ENCODE measurements around the gene TBL1X. TPM values are rescaled to one million over a fixed set of nuclear protein-coding genes. Genes with fewer than 3 reads are reported as not detected.

The TBL1X gene
- total and polyA plus RNA-seq, 2 of the 8 experiments (the other 6 are each of a cell fraction or from before 2014, with no cell fraction given) = 13.3 to 25.6 TPM

DNA sequence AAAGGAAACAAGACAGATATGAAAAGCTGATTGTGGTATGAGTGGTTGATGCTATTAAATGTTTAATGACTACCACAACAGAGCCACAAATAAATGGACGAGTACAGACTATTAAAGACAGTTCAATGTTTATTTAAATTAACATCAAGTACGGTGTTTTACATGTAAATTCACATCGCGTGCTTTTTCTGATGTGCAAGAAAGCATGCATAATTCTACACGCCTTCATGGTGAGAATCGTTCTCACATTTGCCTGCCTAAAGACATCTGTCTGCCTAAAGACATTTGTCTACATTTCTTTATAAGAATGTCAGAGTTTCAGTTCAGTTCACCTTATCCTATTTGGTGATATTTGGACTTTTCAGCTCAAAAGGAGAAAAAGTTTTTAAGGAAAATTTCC lies 308.1 kb downstream of the TBL1X start:
- H3K27ac ChIP-seq (ENCODE audit: low read depth, low read length) = no peak overlapping the region
- WGBS, 2 experiments (ENCODE audit: extremely low coverage in 1 of 2, insufficient coverage in 1 of 2, insufficient read length in 1 of 2, insufficient replicate concordance in 2 of 2, low coverage in 1 of 2, low lambda C conversion rate in 2 of 2, missing lambda C conversion rate in 1 of 2) = 90% methylated on average over 6 of the region's 6 CpGs; no CpG with 5 or more reads in 1 of the 2 experiments
- peaks cover 2 to 3% of the 10 kb centered on the region in 2 experiments for H4K20me1 ChIP-seq (replicated peaks in 1 of 2; ENCODE audit: control insufficient read depth in 1 of 2, insufficient read depth in 2 of 2, low read length in 2 of 2)
- no peak overlapping the region for H2AK5ac ChIP-seq (ENCODE audit: low read depth, low read length)
- peaks cover 0 to 3% (median 0%) of the 10 kb centered on the region in 4 experiments; a peak in 1 of 7 replicates for H3K4me1 ChIP-seq (replicated peaks in 1 of 4; ENCODE audit: control insufficient read depth in 3 of 4, insufficient read depth in 4 of 4, low read length in 3 of 4)
- no peak overlapping the region for H2BK120ac ChIP-seq (replicated peaks; ENCODE audit: low read depth, low read length)
- H3K9me3 ChIP-seq (ENCODE audit: insufficient read depth in 2 of 2, low read depth in 1 of 2, low read length in 1 of 2) = no peaks in the 10 kb centered on the region
- no peak overlapping the region for H3K56ac ChIP-seq (replicated peaks; ENCODE audit: insufficient read length, low read depth, low read length)
- H3K14ac ChIP-seq (ENCODE audit: insufficient read length) = no peak overlapping the region
- FAIRE-seq = no peak
- no peaks in the 10 kb centered on the region for H3K79me1 ChIP-seq (ENCODE audit: low read depth, low read length)
- H3K9ac ChIP-seq (replicated peaks in 1 of 4; ENCODE audit: extremely low read depth in 1 of 4, low read depth in 3 of 4, low read length in 3 of 4) = no peak overlapping the region
- no peaks in the 10 kb centered on the region for H3K27me3 ChIP-seq (replicated peaks in 1 of 4; ENCODE audit: control insufficient read depth in 3 of 4, extremely low read depth in 1 of 4, insufficient read depth in 3 of 4, low read length in 3 of 4)
- no peak overlapping the region for H3K4me2 ChIP-seq (ENCODE audit: insufficient read depth in 1 of 2, low read depth in 2 of 2, low read length in 2 of 2)
- H4K91ac ChIP-seq (replicated peaks; ENCODE audit: insufficient read length, low read length) = no peak overlapping the region
- no peak overlapping the region for H3K4me3 ChIP-seq (ENCODE audit: extremely low read depth in 1 of 4, insufficient read depth in 2 of 4, low read depth in 3 of 4, low read length in 4 of 4)
- no peak for DNase-seq (ENCODE audit: low read depth in 1 of 2, low spot score in 2 of 2)
- no peak overlapping the region for H3K18ac ChIP-seq (ENCODE audit: extremely low read depth, low read length)
- H2BK12ac ChIP-seq (ENCODE audit: low read depth, low read length) = no peak overlapping the region
- CTCF ChIA-PET (ENCODE audit: partially characterized antibody) = interaction anchor here (0.7 kb wide), 1 partner anchor 8 kb away, joined by 5 read pairs; no protein-coding TSS in a partner anchor
- H3K4ac ChIP-seq (replicated peaks; ENCODE audit: insufficient read length, low read depth, low read length) = no peak overlapping the region
- no peak overlapping the region for H3K23ac ChIP-seq (ENCODE audit: insufficient read length)
- POLR2A ChIA-PET (ENCODE audit: partially characterized antibody) = interaction anchor here (1.1 kb wide), 1 partner anchor 12 kb away, joined by 3 read pairs; no protein-coding TSS in a partner anchor
- H3K36me3 ChIP-seq (ENCODE audit: control insufficient read depth in 2 of 4, insufficient read depth in 4 of 4, low read length in 3 of 4) = no peaks in the 10 kb centered on the region
- no peak overlapping the region for H4K8ac ChIP-seq (ENCODE audit: extremely low read depth, insufficient read depth, low read length)
- H3K23me2 ChIP-seq (ENCODE audit: low read depth, low read length) = no peaks in the 10 kb centered on the region
- TF ChIP-seq SAP30 (IDR thresholded peaks at IDR 0.05; ENCODE audit: insufficient read depth, insufficient replicate concordance, low read length) (no peak), HDAC2 (IDR thresholded peaks at IDR 0.05; ENCODE audit: borderline replicate concordance in 1 of 2, low read depth in 2 of 2, low read length in 2 of 2) (no peak), TAF1 (IDR thresholded peaks at IDR 0.05; ENCODE audit: low read depth, low read length) (no peak), RNF2 (IDR thresholded peaks at IDR 0.05; ENCODE audit: borderline replicate concordance, low read depth, low read length, missing control alignments, poor library complexity, severe bottlenecking) (no peak), POU5F1 (IDR thresholded peaks at IDR 0.05; ENCODE audit: low read depth, low read length) (no peak), SP4 (IDR thresholded peaks at IDR 0.05; ENCODE audit: low read length) (no peak)
- TF ChIP-seq, protein P1, sequence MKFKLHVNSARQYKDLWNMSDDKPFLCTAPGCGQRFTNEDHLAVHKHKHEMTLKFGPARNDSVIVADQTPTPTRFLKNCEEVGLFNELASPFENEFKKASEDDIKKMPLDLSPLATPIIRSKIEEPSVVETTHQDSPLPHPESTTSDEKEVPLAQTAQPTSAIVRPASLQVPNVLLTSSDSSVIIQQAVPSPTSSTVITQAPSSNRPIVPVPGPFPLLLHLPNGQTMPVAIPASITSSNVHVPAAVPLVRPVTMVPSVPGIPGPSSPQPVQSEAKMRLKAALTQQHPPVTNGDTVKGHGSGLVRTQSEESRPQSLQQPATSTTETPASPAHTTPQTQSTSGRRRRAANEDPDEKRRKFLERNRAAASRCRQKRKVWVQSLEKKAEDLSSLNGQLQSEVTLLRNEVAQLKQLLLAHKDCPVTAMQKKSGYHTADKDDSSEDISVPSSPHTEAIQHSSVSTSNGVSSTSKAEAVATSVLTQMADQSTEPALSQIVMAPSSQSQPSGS (IDR thresholded peaks at IDR 0.05; ENCODE audit: low read length) = no peak
- no peak overlapping the region for H2BK5ac ChIP-seq (ENCODE audit: low read depth, low read length)
- no peak overlapping the region for H2AFZ ChIP-seq (ENCODE audit: low read length)
- H2BK15ac ChIP-seq (ENCODE audit: low read length) = no peak overlapping the region
- H2BK20ac ChIP-seq (ENCODE audit: low read length) = no peak overlapping the region
- H3K79me2 ChIP-seq (ENCODE audit: control insufficient read depth in 1 of 2, insufficient read depth in 2 of 2, low read length in 2 of 2) = no peaks in the 10 kb centered on the region
- no peak overlapping the region for H4K5ac ChIP-seq (ENCODE audit: insufficient read length, low read depth, low read length)

Data from H1 (cell line).